Caco-2 (cell line): ENCODE data around the gene RAD51D. TPM values are rescaled to one million over a fixed set of nuclear protein-coding genes. Genes with fewer than 3 reads are reported as not detected.

Source experiments
- BruUV-seq: library from RNA; stranded (reverse); fragments of 400-500 nt; replicated peaks from 2 replicates; lab custom pipeline; 2021; lab: Mats Ljungman, UMichigan
- CTCF ChIA-PET: fragments of 300-600 bp; sonication (Branson Sonifier 250); formaldehyde crosslinking; loops from one replicate; lab custom pipeline; 2022; ENCODE audit warnings: antibody characterized with exemption; lab: Charles Lee
- POLR2A ChIA-PET: fragments of 300-600 bp; sonication (Branson Sonifier 250); formaldehyde crosslinking; loops from one replicate; lab custom pipeline; 2022; ENCODE audit warnings: antibody characterized with exemption; lab: Charles Lee
- DNase-seq, 2 experiments: peaks; one replicate each; pipeline versions ENCODE4 v3.0.0 to v3.0.0-alpha.2; 2020 to 2022
- H3K27me3 ChIP-seq: replicated peaks from 2 replicates; pipeline ENCODE4 v1.6.0; 2011; ENCODE audit warnings: low read length; ENCODE audit not compliant: control insufficient read depth, insufficient read depth
- H3K36me3 ChIP-seq: 2 replicates; pipeline ENCODE4 v1.5.1; 2011; ENCODE audit warnings: low read length; ENCODE audit not compliant: control insufficient read depth, insufficient read depth
- H3K4me1 ChIP-seq: fragments of 250-450 bp; sonication (Bioruptor Pico); 2 replicates; pipeline ENCODE4 v1.5.1; 2020; ENCODE audit warnings: mild to moderate bottlenecking
- H3K4me3 ChIP-seq: 2 replicates; pipeline ENCODE4 v1.5.1; 2011; ENCODE audit warnings: low read depth, mild to moderate bottlenecking, control low read depth, low read length
- H3K9me3 ChIP-seq: fragments of 250-450 bp; sonication (Bioruptor Pico); 2 replicates; pipeline ENCODE4 v1.5.1; 2020; ENCODE audit warnings: mild to moderate bottlenecking, moderate library complexity
- H3K27ac Mint-ChIP-seq: one replicate; pipeline ENCODE4 v1.8.0; 2022; ENCODE audit warnings: mixed read lengths; ENCODE audit not compliant: unreplicated experiment
- H3K27me3 Mint-ChIP-seq: one replicate; pipeline ENCODE4 v1.8.0; 2022; ENCODE audit warnings: mixed read lengths; ENCODE audit not compliant: insufficient read depth, unreplicated experiment
- H3K36me3 Mint-ChIP-seq: one replicate; pipeline ENCODE4 v1.8.0; 2022; ENCODE audit warnings: mild to moderate bottlenecking, mixed read lengths; ENCODE audit not compliant: insufficient read depth, unreplicated experiment
- H3K4me1 Mint-ChIP-seq: one replicate; pipeline ENCODE4 v1.8.0; 2022; ENCODE audit warnings: low read depth, mixed read lengths; ENCODE audit not compliant: unreplicated experiment
- H3K4me3 Mint-ChIP-seq: one replicate; pipeline ENCODE4 v1.8.0; 2022; ENCODE audit warnings: mild to moderate bottlenecking, moderate library complexity, mixed read lengths; ENCODE audit not compliant: unreplicated experiment
- H3K9me3 Mint-ChIP-seq: one replicate; pipeline ENCODE4 v1.8.0; 2022; ENCODE audit warnings: mixed read lengths; ENCODE audit not compliant: unreplicated experiment
- CTCF ChIP-seq, 2 experiments: fragments of 200-600 bp in 1 of 2; IDR thresholded peaks; 1 replicate in 1 of 2; 2 replicates in 1 of 2; pipeline versions ENCODE4 v1.5.1 to v1.8.0; 2011 to 2022; ENCODE audit warnings: antibody characterized with exemption in 1 of 2, control low read depth in 1 of 2, inconsistent platforms in 1 of 2, low read depth in 1 of 2, low read length in 1 of 2, mild to moderate bottlenecking in 1 of 2, moderate library complexity in 1 of 2; ENCODE audit not compliant: insufficient read depth in 1 of 2, severe bottlenecking in 1 of 2, unreplicated experiment in 1 of 2
- intact Hi-C: fragments of 100-400 bp; cut with micrococcal nuclease; formaldehyde crosslinking; loops from one replicate; pipeline ENCODE4 v1.10.0; 2022; ENCODE audit not compliant: unreplicated experiment
- total RNA-seq: library from RNA; stranded (reverse); gene quantifications from 2 replicates; pipeline ENCODE4 v1.2.3, GENCODE V29; 2022

The RAD51D gene
- total RNA-seq, 1 experiment from 2014 or later = 31.8 TPM

- Mint-ChIP-seq H3K4me1 (no peaks in the 10 kb centered on the region), H3K27ac (no peak overlapping the region), H3K4me3 (no peak overlapping the region), H3K9me3 (no peaks in the 10 kb centered on the region), H3K36me3 (peaks cover 51% of the 10 kb centered on the region), H3K27me3 (no peaks in the 10 kb centered on the region)
- no peak overlapping the region for H3K4me3 ChIP-seq
- BruUV-seq = no TSS peak
- ChIA-PET CTCF (no interaction called here), POLR2A (no interaction called here)
- H3K4me1 ChIP-seq = no peaks in the 10 kb centered on the region
- no peak for TF ChIP-seq CTCF (IDR thresholded peaks at IDR 0.05; ENCODE audit: insufficient read depth in 1 of 2, low read depth in 1 of 2, low read length in 1 of 2, severe bottlenecking in 1 of 2, unreplicated experiment in 1 of 2)
- H3K9me3 ChIP-seq = no peaks in the 10 kb centered on the region
- no peaks in the 10 kb centered on the region for H3K27me3 ChIP-seq
- intact Hi-C loops = no loop called here
- no peak for DNase-seq
- peaks cover 8% of the 10 kb centered on the region for H3K36me3 ChIP-seq
These were observed 12.4 kb upstream of the RAD51D start for GRCh38 chr17:35132099-35132498.

- Mint-ChIP-seq H3K4me3 (no peak overlapping the region), H3K9me3 (no peaks in the 10 kb centered on the region), H3K27ac (no peak overlapping the region), H3K36me3 (peaks cover 35% of the 10 kb centered on the region), H3K27me3 (no peaks in the 10 kb centered on the region), H3K4me1 (no peaks in the 10 kb centered on the region)
- no TSS peak for BruUV-seq
- no peak overlapping the region for H3K4me3 ChIP-seq
- no peaks in the 10 kb centered on the region for H3K9me3 ChIP-seq
- TF ChIP-seq CTCF (IDR thresholded peaks at IDR 0.05; ENCODE audit: insufficient read depth in 1 of 2, low read depth in 1 of 2, low read length in 1 of 2, severe bottlenecking in 1 of 2, unreplicated experiment in 1 of 2) = no peak
- no peaks in the 10 kb centered on the region for H3K27me3 ChIP-seq
- no peaks in the 10 kb centered on the region for H3K4me1 ChIP-seq
- intact Hi-C loops = no loop called here
- ChIA-PET CTCF (interaction anchor here (1.0 kb wide), 1 partner anchor 10 kb away, joined by 3 read pairs; the partner anchor contains the start of gene RAD51D), POLR2A (interaction anchor here (0.6 kb wide), 1 partner anchor 123 kb away, joined by 3 read pairs; no protein-coding TSS in a partner anchor)
- peaks cover 3% of the 10 kb centered on the region for H3K36me3 ChIP-seq
- no peak for DNase-seq
These were observed 10.7 kb upstream of the RAD51D start for GRCh38 chr17:35130392-35130791.

GRCh38 chr17:35129973-35130351, 10.3 kb upstream of the RAD51D start:
- Histone ChIP-seq H3K4me1 (no peaks in the 10 kb centered on the region), H3K9me3 (no peaks in the 10 kb centered on the region), H3K27me3 (no peaks in the 10 kb centered on the region), H3K36me3 (peaks cover 2% of the 10 kb centered on the region), H3K4me3 (no peak overlapping the region)
- ChIA-PET POLR2A (interaction anchor here (0.6 kb wide), 1 partner anchor 122 kb away, joined by 3 read pairs; no protein-coding TSS in a partner anchor), CTCF (interaction anchor here (1.0 to 1.1 kb wide), 2 partner anchors 10 to 11 kb away, joined by 3 to 4 read pairs; no protein-coding TSS in a partner anchor)
- no peaks in the 10 kb centered on the region for H3K4me1 Mint-ChIP-seq
- BruUV-seq = no TSS peak
- H3K9me3 Mint-ChIP-seq = no peaks in the 10 kb centered on the region
- no peaks in the 10 kb centered on the region for H3K27me3 Mint-ChIP-seq
- H3K36me3 Mint-ChIP-seq = peaks cover 31% of the 10 kb centered on the region
- no peak for DNase-seq
- intact Hi-C loops = no loop called here
- no peak overlapping the region for H3K27ac Mint-ChIP-seq
- TF ChIP-seq CTCF (IDR thresholded peaks at IDR 0.05; ENCODE audit: insufficient read depth in 1 of 2, low read depth in 1 of 2, low read length in 1 of 2, severe bottlenecking in 1 of 2, unreplicated experiment in 1 of 2) = no peak
- H3K4me3 Mint-ChIP-seq = no peak overlapping the region
